HepG2 (cell line): Measurements from ENCODE around the gene CHD9NB. TPM values are rescaled to one million over a fixed set of nuclear protein-coding genes. Genes with fewer than 3 reads are reported as not detected.

Experiments
- CEBPG ChIP-seq: IDR thresholded peaks from 2 replicates; pipeline ENCODE4 v1.6.1; 2016
- GTF2F1 ChIP-seq: fragments of 150-350 bp; IDR thresholded peaks from 2 replicates; pipeline ENCODE4 v1.6.1; 2014; ENCODE audit warnings: low read length
- HDAC2 ChIP-seq: sonication (generic); formaldehyde crosslinking; IDR thresholded peaks from 2 replicates; pipeline ENCODE4 v1.4.0; 2020; ENCODE audit warnings: missing genetic modification reagents
- HNF4A ChIP-seq: sonication (generic); formaldehyde crosslinking; IDR thresholded peaks from 2 replicates; pipeline ENCODE4 v1.4.0; 2020; ENCODE audit warnings: missing genetic modification reagents
- MXD4 ChIP-seq: IDR thresholded peaks from 2 replicates; pipeline ENCODE4 v1.6.1; 2016; ENCODE audit warnings: mild to moderate bottlenecking, missing biosample characterization, missing genetic modification reagents
- RFXAP ChIP-seq: sonication (generic); formaldehyde crosslinking; IDR thresholded peaks from 2 replicates; pipeline ENCODE4 v1.4.0; 2020; ENCODE audit warnings: missing genetic modification reagents, borderline replicate concordance
- TOE1 ChIP-seq: sonication (generic); formaldehyde crosslinking; IDR thresholded peaks from 2 replicates; pipeline ENCODE4 v1.4.0; 2020; ENCODE audit warnings: mild to moderate bottlenecking, missing genetic modification reagents
- YEATS4 ChIP-seq: sonication (generic); formaldehyde crosslinking; IDR thresholded peaks from 2 replicates; pipeline ENCODE4 v1.4.0; 2020; ENCODE audit warnings: missing genetic modification reagents, borderline replicate concordance
- ZKSCAN1 ChIP-seq: fragments of 150-350 bp; IDR thresholded peaks from 2 replicates; pipeline ENCODE4 v1.6.1; 2014; ENCODE audit warnings: low read length
- ZNF543 ChIP-seq: sonication (generic); formaldehyde crosslinking; IDR thresholded peaks from 2 replicates; pipeline ENCODE4 v1.4.0; 2020; ENCODE audit warnings: mild to moderate bottlenecking, missing genetic modification reagents
- ZNF713 ChIP-seq: sonication (generic); formaldehyde crosslinking; IDR thresholded peaks from 2 replicates; pipeline ENCODE4 v1.4.0; 2020; ENCODE audit warnings: mild to moderate bottlenecking, missing genetic modification reagents
- ZNF761 ChIP-seq: sonication (generic); formaldehyde crosslinking; conservative IDR thresholded peaks from 2 replicates; pipeline ENCODE4 v1.4.0; 2020; ENCODE audit warnings: mild to moderate bottlenecking, missing genetic modification reagents
- ZNF841 ChIP-seq: sonication (generic); formaldehyde crosslinking; IDR thresholded peaks from 2 replicates; pipeline ENCODE4 v1.8.1; 2023; ENCODE audit warnings: missing genetic modification reagents, borderline replicate concordance
- polyA plus RNA-seq, 8 experiments: library from polyadenylated mRNA; depleted of rRNA in 3 of 8; stranded (reverse) in 7 of 8; unstranded in 1 of 8; fragments of >200 nt; fragmentation: Illumina TruSeq in 4 of 8; extraction: Trizol in 4 of 8; gene quantifications; 2 replicates each; pipeline versions ENCODE4 v1.2.1 to v1.2.3, GENCODE V29; 2011 to 2016; ENCODE audit warnings: low read depth in 4 of 8, missing spikeins in 1 of 8, mixed read lengths in 1 of 8; ENCODE audit not compliant: insufficient read depth in 1 of 8
- total RNA-seq, 5 experiments: library from RNA; depleted of rRNA; stranded (reverse); fragments of >200 nt; fragmentation: Illumina TruSeq; extraction: Trizol; gene quantifications; 2 replicates each; pipeline ENCODE4 v1.2.3, GENCODE V29; 2016; ENCODE audit warnings: low read depth in 1 of 5
- TF ChIP-seq, protein P1 (sequence below), 2 experiments: IDR thresholded peaks; 2 replicates each; pipeline ENCODE4 v1.6.1; 2011 to 2012; ENCODE audit warnings: low read length in 2 of 2, borderline replicate concordance in 1 of 2, low read depth in 1 of 2, mild to moderate bottlenecking in 1 of 2, moderate library complexity in 1 of 2
- TF ChIP-seq, protein P2 (sequence below): sonication (generic); formaldehyde crosslinking; IDR thresholded peaks from 2 replicates; pipeline ENCODE4 v1.5.0; 2020; ENCODE audit warnings: mild to moderate bottlenecking, missing genetic modification reagents
- TF ChIP-seq, protein P3 (sequence below): IDR thresholded peaks from 2 replicates; pipeline ENCODE4 v1.6.1; 2016; ENCODE audit warnings: control low read depth
- TF ChIP-seq, protein P4 (sequence below): sonication (generic); formaldehyde crosslinking; IDR thresholded peaks from 2 replicates; pipeline ENCODE4 v1.5.0; 2020; ENCODE audit warnings: missing genetic modification reagents
- TF ChIP-seq, protein P5 (sequence below): sonication (generic); formaldehyde crosslinking; IDR thresholded peaks from 2 replicates; pipeline ENCODE4 v1.5.0; 2020; ENCODE audit warnings: missing genetic modification reagents, mild to moderate bottlenecking, borderline replicate concordance
- TF ChIP-seq, protein P6 (sequence below): sonication (generic); formaldehyde crosslinking; IDR thresholded peaks from 2 replicates; pipeline ENCODE4 v1.4.0; 2020; ENCODE audit warnings: missing genetic modification reagents, borderline replicate concordance
- TF ChIP-seq, protein P7 (sequence below): IDR thresholded peaks from 2 replicates; pipeline ENCODE4 v1.6.1; 2016; ENCODE audit warnings: missing genetic modification reagents, missing compliant biosample characterization

CHD9NB gene
- total and polyA plus RNA-seq, 2 of the 13 experiments (the other 11 are each of a cell fraction or from before 2014, with no cell fraction given), result 0.17 to 0.18 TPM

DNA sequence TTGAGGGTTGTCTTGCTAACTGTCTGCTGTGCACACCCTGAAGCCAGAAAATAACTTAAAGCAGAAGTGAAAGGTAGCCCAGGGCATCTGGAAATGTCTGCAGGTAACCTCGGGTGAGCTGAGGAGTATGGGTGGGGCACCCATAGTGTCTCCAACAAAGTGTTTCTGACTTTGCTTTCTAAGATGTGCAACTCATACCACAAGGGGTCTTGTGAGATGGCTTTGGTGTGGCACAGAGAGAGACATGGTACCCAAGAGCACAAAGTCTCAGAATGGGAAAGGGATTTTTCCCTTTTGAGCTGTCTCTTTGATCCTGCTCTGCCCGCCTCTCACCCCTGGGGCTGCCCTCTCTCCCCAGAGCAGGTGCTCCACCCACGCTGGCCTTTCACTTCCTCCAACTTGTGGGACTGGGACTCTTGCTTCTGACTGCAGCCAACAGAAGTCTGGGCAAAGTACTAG lies 9.0 kb upstream of the CHD9NB start (continued):
- TF ChIP-seq, protein P1, sequence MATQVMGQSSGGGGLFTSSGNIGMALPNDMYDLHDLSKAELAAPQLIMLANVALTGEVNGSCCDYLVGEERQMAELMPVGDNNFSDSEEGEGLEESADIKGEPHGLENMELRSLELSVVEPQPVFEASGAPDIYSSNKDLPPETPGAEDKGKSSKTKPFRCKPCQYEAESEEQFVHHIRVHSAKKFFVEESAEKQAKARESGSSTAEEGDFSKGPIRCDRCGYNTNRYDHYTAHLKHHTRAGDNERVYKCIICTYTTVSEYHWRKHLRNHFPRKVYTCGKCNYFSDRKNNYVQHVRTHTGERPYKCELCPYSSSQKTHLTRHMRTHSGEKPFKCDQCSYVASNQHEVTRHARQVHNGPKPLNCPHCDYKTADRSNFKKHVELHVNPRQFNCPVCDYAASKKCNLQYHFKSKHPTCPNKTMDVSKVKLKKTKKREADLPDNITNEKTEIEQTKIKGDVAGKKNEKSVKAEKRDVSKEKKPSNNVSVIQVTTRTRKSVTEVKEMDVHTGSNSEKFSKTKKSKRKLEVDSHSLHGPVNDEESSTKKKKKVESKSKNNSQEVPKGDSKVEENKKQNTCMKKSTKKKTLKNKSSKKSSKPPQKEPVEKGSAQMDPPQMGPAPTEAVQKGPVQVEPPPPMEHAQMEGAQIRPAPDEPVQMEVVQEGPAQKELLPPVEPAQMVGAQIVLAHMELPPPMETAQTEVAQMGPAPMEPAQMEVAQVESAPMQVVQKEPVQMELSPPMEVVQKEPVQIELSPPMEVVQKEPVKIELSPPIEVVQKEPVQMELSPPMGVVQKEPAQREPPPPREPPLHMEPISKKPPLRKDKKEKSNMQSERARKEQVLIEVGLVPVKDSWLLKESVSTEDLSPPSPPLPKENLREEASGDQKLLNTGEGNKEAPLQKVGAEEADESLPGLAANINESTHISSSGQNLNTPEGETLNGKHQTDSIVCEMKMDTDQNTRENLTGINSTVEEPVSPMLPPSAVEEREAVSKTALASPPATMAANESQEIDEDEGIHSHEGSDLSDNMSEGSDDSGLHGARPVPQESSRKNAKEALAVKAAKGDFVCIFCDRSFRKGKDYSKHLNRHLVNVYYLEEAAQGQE (IDR thresholded peaks at IDR 0.05; ENCODE audit: borderline replicate concordance in 1 of 2, low read depth in 1 of 2, low read length in 2 of 2), result no peak
- TF ChIP-seq, protein P2, sequence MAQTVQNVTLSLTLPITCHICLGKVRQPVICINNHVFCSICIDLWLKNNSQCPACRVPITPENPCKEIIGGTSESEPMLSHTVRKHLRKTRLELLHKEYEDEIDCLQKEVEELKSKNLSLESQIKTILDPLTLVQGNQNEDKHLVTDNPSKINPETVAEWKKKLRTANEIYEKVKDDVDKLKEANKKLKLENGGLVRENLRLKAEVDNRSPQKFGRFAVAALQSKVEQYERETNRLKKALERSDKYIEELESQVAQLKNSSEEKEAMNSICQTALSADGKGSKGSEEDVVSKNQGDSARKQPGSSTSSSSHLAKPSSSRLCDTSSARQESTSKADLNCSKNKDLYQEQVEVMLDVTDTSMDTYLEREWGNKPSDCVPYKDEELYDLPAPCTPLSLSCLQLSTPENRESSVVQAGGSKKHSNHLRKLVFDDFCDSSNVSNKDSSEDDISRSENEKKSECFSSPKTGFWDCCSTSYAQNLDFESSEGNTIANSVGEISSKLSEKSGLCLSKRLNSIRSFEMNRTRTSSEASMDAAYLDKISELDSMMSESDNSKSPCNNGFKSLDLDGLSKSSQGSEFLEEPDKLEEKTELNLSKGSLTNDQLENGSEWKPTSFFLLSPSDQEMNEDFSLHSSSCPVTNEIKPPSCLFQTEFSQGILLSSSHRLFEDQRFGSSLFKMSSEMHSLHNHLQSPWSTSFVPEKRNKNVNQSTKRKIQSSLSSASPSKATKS (CRISPR knock-in tag), result no peak
- peak; percentile 45 for TF ChIP-seq HDAC2 (CRISPR knock-in tag)
- TF ChIP-seq, protein P3, sequence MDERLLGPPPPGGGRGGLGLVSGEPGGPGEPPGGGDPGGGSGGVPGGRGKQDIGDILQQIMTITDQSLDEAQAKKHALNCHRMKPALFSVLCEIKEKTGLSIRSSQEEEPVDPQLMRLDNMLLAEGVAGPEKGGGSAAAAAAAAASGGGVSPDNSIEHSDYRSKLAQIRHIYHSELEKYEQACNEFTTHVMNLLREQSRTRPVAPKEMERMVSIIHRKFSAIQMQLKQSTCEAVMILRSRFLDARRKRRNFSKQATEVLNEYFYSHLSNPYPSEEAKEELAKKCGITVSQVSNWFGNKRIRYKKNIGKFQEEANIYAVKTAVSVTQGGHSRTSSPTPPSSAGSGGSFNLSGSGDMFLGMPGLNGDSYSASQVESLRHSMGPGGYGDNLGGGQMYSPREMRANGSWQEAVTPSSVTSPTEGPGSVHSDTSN (CRISPR knock-in tag), result no peak
- TF ChIP-seq ZNF543 (CRISPR knock-in tag), result no peak
- TF ChIP-seq TOE1 (CRISPR knock-in tag), result no peak
- TF ChIP-seq, protein P4, sequence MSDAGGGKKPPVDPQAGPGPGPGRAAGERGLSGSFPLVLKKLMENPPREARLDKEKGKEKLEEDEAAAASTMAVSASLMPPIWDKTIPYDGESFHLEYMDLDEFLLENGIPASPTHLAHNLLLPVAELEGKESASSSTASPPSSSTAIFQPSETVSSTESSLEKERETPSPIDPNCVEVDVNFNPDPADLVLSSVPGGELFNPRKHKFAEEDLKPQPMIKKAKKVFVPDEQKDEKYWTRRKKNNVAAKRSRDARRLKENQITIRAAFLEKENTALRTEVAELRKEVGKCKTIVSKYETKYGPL, result no peak
- TF ChIP-seq, protein P5, sequence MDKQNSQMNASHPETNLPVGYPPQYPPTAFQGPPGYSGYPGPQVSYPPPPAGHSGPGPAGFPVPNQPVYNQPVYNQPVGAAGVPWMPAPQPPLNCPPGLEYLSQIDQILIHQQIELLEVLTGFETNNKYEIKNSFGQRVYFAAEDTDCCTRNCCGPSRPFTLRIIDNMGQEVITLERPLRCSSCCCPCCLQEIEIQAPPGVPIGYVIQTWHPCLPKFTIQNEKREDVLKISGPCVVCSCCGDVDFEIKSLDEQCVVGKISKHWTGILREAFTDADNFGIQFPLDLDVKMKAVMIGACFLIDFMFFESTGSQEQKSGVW (CRISPR knock-in tag), result no peak
- no peak for TF ChIP-seq YEATS4 (CRISPR knock-in tag)
- TF ChIP-seq CEBPG (CRISPR knock-in tag), result no peak; the same call in 1 of the 2 replicates
- TF ChIP-seq, protein P6, sequence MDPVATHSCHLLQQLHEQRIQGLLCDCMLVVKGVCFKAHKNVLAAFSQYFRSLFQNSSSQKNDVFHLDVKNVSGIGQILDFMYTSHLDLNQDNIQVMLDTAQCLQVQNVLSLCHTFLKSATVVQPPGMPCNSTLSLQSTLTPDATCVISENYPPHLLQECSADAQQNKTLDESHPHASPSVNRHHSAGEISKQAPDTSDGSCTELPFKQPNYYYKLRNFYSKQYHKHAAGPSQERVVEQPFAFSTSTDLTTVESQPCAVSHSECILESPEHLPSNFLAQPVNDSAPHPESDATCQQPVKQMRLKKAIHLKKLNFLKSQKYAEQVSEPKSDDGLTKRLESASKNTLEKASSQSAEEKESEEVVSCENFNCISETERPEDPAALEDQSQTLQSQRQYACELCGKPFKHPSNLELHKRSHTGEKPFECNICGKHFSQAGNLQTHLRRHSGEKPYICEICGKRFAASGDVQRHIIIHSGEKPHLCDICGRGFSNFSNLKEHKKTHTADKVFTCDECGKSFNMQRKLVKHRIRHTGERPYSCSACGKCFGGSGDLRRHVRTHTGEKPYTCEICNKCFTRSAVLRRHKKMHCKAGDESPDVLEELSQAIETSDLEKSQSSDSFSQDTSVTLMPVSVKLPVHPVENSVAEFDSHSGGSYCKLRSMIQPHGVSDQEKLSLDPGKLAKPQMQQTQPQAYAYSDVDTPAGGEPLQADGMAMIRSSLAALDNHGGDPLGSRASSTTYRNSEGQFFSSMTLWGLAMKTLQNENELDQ, result no peak
- no peak for TF ChIP-seq ZKSCAN1
- no peak for TF ChIP-seq ZNF841 (CRISPR knock-in tag)
- TF ChIP-seq, protein P7, sequence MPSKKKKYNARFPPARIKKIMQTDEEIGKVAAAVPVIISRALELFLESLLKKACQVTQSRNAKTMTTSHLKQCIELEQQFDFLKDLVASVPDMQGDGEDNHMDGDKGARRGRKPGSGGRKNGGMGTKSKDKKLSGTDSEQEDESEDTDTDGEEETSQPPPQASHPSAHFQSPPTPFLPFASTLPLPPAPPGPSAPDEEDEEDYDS (CRISPR knock-in tag), result peak; percentile 41; the same call in 1 of the 2 replicates
- TF ChIP-seq ZNF713 (CRISPR knock-in tag), result no peak
- TF ChIP-seq GTF2F1, result no peak
- peak; percentile 60 for TF ChIP-seq HNF4A
- TF ChIP-seq MXD4 (CRISPR knock-in tag), result no peak
- TF ChIP-seq RFXAP (CRISPR knock-in tag), result 0 out of 2 replicates have a peak, but pooled peaks have one; percentile 24
- TF ChIP-seq ZNF761 (CRISPR knock-in tag), result no peak
